PFSK-1 (cell line): Measurements from ENCODE around the gene CDAN1.

Experiments
- FOXP2 ChIP-seq: optimal IDR thresholded peaks from 2 replicates; pipeline ENCODE3; 2011; ENCODE audit warnings: borderline replicate concordance, control low read depth, inconsistent platforms; ENCODE audit not compliant: insufficient read depth; ENCODE audit errors: extremely low read length, extremely low read depth
- POLR2AphosphoS5 ChIP-seq: IDR thresholded peaks from 2 replicates; pipeline ENCODE4 v1.6.1; 2012; ENCODE audit warnings: low read depth, mild to moderate bottlenecking, control low read depth, low read length, moderate library complexity
- REST ChIP-seq, 2 experiments: IDR thresholded peaks; 2 replicates each; pipeline versions ENCODE4 v1.6.1 to v1.8.0; 2011 to 2012; ENCODE audit warnings: low read depth in 2 of 2, low read length in 2 of 2, control low read depth in 1 of 2, inconsistent platforms in 1 of 2, mild to moderate bottlenecking in 1 of 2, moderate library complexity in 1 of 2; ENCODE audit not compliant: insufficient read depth in 1 of 2
- TAF1 ChIP-seq: IDR thresholded peaks from 2 replicates; pipeline ENCODE4 v1.6.1; 2012; ENCODE audit warnings: low read length, control low read depth, borderline replicate concordance; ENCODE audit not compliant: insufficient read depth

DNA sequence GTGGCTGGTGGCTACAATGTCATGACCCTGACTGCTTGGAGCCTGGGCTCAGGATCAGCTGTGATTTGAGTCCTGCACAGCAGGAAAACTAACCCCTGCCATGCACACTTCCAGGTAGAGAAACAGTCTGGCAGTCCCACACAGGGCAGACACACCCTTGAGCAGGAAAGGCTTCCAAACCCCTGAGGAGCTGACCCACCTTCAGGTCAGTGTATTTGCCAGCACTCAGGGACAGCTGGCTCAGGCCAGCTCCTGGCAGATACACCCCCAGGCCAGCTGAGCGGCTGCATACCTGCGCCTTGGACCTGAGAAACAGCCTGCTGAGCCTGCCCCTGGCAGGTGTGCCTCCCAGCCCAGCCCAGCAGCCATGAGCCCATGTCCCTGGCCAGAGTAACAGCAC lies 22.2 kb upstream of the CDAN1 start:
- TF ChIP-seq TAF1 (no peak), REST (IDR thresholded peaks at IDR 0.05; ENCODE audit: insufficient read depth in 1 of 2, low read depth in 2 of 2, low read length in 2 of 2) (no peak), POLR2AphosphoS5 (no peak), FOXP2 (no peak)
